ENCODE measurements around the gene FOXG1.

FOXG1 gene

DNA sequence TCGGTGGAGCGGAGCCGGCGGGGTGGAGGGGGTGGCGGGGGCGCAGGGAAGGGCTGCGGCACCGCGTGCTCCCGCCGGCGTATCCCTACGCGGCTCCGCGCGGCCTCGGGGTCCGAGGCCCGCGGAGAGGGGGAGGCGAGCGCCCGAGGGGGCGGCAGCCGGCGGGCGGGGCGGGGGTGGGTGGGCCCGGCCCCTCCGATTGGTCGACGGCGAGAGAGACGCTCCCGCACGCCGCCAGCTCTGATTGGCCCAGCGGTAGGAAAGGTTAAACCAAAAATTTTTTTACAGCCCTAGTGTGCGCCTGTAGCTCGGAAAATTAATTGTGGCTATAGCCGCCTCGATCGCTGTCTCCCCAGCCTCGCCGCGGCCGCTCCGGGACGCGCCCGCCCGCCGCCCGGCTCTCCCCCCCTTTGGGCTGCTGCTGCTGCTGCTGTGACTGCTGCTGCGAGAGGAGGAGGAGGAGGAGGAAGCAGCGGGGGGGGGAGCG lies at the start of gene FOXG1:
Gene FOXG1 (plus strand): TSS at position 319 of the 487 bp plus-strand sequence. CDS start 493 bp downstream, outside the sequence.
- DNase-seq, result peak; percentile 97

DNA sequence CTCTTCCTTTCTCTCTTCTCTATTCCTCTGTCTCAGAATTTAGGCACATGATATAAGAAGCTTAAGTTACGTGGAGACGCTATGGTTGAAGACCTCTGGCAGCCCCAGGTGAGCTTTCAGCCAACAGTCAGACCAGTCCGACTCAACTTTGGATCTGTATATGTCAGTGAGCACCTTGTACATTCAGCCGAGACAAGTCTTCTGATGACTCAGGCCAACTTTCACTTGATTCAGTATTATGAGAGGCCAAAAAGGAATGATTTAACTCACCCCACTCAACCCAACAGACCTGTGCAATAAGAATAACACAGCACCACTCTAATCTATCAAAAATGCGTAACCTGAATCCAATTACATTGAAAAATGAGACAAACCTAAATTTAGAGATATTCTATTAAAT lies 47.5 kb upstream of the FOXG1 start:
- DNase-seq, result no peak

DNA sequence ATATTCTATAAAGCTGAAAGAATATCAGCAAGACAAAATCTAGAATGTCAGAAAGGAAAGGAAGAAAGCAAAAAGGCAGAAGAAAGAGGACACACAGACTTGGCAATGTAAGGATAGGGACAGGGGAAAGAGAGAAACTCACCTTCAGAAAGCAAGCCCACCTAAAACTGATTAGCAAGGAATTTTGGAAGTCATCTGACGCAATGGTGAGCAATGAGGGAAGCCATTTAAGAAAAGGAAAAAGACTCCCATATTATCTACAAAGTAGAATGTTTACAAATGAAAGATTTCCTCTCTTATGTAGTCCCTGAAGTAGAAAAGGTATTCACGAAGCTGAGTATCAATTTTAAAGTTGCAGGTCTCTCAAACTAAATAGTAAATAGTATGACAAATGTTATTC lies 35.2 kb upstream of the FOXG1 start:
- DNase-seq, result no peak

DNA sequence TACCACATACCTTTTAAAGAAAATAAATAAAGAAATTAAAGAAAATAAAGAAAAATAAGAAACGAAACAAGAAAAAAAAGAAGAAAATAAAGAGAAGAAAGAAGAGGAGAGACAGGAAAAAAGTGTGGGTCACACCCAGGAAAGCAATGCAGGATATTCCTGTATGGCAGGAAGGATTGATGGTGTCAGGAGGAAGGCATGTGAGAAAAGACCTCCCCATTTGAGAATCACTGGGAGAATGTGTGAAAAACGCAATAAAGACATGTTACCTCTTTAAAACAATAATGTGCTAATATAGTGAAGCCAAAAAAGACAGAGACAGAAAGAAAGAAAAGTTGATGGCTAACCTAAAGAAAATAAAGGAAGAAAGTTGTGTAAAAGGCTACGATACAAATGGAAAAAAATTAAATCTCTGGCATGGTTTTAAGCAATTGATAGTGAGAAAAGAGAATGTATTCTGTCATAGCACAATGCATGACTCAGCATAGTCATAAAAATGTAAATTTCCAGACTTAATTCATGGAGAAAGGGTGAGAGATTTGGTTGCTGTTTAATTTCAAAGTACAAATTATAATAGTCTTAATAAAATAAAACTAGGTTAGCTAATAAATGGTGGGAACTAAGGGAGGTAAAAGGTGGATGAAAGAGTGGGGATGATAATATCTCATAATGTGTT lies 24.3 kb upstream of the FOXG1 start:
- no peak for DNase-seq

DNA sequence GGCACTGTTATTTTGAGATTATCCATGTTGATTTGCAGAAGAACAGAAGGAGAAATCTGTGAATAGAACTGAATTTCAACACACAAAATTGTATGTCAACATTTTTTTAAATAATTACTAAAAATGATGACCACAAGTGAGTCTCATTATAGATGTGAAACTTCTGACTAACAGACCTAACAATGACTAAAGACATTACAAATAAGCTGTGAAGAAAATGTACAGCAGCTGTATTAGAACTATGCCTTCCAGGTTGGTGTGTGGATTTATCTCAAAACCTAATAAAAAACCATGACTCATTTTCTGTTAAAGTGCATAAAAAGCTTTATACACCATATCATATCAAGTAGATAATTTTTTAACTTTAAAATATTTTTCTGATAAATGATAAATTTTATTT lies 22.5 kb upstream of the FOXG1 start:
- no peak for DNase-seq

DNA sequence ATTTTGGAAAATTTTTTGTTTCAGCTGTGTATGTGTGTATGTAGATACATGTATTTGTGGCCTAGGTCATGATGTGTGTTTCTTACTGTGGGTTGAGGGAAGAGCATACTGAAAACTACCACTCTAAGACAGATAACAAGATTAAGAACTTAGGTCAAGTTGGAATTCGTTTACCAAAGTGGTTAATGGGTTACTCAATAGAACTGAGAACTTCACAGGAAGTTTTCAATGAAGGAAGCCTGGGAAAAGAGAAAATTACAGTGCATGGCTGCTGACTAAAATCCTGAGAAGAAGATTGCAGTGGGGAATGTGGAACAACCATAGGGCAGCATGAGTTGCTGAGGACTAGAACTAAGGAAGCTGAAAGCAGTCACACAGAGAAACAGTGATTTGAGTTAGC lies 21.4 kb upstream of the FOXG1 start:
- DNase-seq, result no peak

DNA sequence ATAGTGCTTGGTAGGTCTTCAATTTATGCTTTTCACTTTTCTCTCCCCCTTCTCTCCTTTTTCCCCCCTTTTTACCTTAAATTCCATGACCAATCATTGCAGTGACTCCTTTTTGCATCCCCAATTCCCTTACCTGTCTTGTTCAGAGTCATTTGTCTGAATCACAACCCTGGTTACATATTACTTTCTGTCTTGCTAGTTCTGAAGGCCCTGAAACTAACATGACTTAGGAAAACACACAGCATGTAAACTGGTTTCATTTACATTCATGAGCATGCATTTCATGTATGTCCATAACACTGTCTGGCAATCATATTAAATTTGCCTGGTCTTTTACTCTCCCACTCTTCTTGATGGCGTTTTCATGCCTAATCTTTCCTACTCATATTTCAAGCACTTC lies 20.3 kb upstream of the FOXG1 start:
- no peak for DNase-seq

DNA sequence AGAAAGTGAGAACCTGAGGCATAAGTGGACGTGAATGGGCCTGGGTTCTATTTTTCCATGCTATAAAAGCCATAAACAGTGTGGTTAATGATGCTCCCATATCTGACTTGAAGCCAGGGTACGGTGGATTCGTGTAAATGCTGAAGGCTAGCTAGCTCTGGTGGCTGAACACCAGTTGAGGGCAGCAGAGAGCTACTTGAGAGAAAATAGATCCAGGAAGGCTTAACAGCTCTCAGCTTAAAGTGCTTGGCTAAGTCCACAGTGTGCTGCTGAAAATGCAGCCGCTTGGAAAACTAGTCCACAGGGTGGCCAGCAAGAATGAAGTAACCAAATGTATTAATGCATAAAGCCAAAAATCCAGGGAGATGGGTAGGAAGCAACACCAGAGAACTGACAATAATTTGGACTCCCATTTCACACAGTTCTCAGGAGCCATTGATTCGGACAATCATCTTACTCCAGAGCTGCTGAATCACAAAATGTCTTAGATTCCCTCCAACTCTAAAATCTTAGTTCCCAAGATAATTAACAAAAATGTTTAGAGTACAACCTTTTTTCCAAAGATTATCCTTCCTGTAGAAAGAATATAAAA lies 15.0 kb upstream of the FOXG1 start:
- peak; percentile 61 for DNase-seq

DNA sequence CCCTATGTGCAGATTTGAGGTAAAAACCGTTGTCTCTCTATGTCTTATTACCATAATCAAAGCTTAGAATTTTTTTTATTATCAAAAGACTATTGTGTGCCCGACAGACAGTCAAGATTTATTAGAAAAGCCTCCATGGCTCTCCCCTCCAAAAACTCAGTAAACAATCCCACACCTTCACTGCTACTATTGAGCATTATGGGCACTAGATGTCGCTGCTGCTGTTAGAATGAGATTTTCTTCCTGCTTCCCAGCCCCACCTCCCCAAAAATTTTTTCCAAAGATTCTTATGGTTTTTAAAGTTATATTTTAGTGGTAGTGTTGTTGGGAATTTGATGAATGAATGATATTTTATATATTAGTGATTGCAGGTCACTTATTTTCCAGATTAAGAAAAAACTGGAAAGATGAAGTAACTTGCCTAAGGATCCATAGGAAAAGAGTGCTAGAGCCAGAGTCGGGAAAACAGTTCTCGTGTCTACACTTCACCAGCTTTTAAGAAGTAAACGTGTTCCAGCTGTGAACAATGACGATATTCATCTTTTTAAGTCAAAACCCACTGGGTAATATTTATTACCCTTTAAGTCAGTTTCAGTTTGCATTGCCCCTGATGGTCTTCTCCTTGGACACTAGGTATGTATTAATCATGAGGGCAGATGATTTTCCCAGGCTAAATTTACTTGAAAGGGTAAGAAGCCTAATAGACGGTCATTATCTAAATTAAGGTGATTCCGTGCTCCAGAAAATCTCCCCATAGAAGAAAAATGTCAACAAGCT lies 12.2 kb upstream of the FOXG1 start:
- DNase-seq, result peak; percentile 68

DNA sequence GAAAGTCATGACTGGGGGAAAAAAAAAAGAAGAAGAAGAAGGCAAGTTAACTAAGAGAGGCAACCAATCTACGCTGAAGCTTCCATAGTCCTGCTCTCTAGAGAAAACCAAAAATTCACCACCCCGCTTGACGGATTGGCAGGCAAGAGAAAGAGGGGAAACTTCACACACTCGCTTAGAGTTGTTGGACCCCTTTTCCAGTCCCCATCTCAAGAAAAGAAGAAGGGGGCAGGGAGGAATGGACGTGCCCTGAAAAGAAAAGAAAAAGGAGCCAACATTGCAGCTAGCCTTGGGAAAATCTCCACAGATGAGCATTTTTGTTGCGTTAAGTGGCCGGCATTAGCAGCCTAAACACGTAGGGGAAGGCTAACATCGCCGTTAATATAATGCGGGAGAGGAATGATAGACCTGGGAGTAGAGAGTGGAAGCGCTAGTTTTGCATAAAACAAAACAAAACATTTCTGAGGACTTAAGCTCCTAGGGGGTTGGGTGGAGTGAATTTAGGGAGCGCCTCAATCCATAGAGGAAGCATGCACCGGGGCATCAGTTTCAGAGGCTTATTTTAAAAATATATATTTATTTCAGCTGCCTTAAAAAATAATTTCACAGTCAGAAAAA lies 11.3 kb upstream of the FOXG1 start:
- no peak for DNase-seq

DNA sequence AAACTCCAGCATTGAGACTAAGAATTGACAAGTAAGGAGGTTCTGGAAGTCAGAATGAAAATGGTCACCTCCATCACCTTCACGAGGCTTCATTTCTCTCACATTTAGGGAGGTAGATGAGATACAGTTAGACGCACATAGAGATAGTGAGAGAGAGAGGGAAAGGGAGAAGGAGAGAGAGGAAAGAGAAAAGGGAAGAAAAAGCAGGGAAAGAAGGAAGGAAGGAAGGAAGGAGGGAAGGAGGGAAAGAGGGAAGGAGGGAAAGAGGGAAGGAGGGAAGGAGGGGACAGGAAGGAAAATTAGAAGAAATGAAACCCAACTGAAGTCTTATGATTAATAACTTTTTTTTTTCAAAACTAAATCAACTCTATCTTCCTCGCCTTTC lies 10.7 kb upstream of the FOXG1 start:
- no peak for DNase-seq

DNA sequence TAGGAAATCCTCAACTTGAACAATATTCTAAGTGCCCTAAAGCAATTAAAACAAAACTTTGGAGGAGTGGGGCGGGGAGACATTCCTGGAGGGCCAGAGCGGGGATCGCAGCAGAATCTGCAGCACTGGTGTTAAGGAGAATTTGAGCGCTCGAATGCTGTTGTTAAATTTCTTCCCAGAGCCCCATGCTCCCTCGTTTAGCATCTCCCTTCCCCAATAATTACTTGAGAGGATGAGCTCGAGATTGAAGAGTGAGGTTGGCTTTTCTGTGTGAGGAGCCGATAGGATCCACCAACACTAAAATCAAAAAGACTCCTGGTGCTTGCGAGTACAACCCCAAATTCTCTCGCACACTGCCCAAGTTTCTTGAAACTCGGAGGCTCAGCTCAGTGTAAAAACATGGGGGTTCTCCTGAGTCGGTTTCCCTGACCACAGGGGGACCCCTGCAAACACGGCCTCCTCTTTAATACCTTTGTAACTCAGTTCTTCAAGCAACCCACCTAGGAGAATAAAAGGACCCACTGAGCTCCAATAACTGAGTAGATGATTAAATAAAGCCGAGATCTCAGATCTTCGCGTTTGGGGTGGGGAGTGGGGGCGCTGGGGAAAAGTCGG lies 10.2 kb upstream of the FOXG1 start:
- no peak for DNase-seq

DNA sequence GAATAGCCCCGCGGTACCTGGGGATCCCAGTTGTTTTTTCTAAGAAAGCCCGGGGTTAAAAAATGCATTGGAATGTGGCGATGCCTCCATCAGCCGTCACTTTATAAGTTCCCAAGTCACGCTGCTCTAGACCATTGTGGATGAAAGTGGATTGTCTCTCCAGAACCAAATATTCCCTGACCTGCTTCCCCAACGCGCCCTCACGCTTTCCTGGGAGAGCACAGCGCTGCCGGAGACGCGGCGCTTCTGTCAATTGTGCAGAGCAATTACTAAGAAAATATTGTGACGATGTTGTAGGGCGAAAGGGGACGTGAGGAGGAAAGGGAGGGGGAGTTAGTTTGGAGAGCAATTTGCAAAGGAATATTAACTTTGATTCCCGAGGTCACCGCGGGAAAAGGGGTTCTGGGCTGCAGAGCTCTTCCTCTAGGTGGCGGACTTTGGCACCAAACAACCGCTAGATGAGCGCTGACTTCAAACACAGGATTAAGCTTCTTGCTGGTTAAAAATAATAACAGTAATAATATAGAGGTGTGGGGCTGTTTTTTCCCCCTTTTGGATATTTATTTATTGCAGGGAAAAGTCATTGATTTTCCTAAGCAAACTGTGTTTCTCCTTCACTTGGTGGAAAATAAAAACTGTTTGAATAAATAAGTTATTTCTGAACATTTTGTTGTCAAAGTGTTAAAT lies 9.6 kb upstream of the FOXG1 start:
- no peak for DNase-seq

DNA sequence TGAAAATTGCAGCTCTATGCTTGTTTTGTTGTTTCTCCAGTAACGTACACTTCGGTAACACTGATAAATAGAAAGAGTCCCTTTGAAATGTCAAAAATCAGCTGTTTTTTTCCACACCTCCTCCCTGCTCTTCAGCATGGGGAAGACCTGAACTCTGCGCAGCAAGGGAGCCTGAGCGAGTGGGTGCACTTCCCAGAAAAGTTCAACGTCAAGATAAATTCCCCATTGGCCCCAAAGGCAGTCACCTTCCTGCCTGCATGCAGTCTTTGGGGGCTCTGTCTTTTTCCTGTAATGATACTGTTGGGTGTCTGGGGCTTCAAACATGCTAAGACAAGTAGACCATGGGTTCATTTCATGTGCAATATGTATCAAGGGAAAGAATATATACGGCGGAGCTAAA lies 8.8 kb upstream of the FOXG1 start:
- DNase-seq, result no peak

DNA sequence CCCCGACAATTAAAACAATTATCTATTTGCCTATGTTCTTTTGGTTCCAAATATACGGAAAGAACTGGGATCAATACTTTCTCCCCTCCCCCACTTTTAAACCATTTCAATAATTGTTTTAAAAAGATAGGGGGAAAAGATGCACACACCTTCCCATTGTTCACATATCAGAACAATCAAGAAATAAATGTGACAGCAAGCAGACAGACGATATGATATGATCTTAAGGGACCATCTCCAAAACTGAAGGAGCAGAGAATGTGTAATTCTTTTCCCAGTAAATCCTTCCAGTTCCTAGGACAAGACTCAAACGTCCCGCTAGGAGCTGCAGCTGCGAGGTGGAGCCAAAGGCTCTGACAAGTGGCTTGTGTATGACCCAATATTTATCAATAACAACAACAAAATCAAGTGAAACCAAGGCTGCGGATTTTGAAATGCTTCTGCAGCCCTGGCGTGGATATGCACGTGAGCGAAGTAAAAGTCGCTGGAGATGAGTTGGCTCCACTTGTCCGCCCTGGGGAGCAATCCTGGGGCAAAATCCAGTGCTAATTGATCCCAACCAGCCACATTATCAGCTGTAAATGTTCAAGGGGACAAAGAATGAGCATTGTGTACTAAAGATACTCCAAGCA lies 8.2 kb upstream of the FOXG1 start:
- no peak for DNase-seq

DNA sequence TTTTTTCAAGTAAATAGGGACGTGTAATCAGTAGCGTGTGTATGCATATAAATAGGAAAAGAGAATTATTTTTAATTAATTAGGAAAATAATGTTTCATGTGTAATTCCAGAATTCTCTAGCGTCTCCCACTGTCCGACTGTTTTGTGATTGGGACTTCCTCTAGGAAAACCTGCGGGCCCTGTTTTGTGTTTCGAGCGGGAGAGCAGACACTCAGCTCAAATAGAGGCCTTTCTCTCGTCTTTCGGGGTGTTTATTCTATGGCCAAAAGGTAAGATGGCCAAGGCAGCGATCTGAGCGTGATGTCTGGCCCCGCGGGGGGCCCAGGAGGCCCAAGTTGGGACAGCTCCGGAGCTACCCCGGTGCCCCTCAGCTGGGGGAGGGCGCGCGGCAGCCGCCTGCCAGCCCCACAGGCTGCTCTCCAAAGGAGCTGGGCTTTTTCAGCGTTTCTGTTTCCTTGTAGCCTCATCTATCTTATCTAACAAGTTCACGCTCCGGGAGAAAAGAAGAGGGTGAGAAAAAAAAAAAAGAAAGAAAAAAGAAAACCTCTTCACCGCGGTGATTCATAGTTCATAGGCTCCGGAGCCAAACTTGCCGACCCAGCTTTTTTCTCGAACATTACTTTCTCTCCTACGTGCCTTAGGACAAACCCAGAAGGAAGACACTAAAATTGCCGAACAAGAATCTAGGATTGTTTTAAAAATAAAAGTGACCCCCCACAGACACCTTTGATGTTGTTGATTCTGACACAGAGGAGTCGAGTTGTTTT lies 7.5 kb upstream of the FOXG1 start:
- DNase-seq, result no peak

DNA sequence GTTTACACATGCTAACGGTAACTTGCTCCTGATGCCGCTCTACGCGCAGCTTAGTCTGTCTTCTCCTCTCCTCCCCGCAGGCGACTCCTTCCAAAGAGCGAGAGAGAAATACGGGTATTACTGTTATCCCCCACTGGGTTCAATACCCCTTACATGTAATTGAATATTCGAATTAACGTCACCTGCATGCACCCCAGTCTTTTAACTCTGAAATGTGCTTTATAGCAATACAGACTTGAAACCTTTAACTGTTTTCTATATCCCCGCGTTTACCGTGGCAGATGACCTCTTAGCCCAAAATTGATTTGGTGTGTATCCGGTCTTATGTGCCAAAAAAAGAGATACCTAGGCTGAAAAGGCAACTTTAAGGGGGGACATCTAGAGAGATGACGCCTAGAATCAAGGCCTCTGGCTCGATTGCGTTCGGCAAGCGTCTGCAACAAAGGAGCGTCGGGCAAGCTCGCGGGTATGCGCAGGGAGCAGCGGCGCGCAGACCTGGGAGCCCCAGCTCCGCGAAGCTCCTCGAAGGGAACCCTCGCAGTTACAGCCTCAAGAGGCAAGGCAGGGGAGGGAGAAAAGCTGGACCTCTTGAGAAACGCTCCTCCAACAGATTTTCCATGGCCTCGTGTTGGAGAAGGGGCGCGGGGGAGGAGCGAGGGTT lies 6.8 kb upstream of the FOXG1 start:
- no peak for DNase-seq

DNA sequence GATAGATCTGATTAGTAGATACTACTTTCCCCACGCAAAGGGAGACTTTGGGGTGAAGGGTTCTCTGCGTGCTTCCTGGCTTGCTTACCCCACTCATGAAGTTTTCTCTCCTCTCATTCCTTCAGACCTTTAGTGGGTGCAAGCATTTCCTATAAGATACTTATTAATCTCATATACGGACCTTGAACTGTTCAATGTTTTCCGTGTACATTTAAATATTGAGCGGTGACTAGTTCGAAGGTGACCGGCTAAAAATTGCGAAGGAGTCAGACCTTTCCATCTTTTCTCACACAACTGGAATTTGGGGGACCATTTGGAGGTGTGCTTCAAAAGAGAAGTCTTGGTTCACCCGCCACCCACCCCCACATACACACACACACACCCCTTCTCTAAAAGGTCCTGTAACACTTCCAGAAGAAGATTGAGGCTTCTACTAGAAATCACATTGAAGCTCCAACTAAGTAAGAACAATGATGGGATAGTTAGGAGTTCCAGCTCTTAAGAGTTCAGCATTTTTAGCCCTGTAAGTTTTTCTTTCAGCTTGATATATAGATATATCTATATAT lies 6.1 kb upstream of the FOXG1 start:
- DNase-seq, result no peak

DNA sequence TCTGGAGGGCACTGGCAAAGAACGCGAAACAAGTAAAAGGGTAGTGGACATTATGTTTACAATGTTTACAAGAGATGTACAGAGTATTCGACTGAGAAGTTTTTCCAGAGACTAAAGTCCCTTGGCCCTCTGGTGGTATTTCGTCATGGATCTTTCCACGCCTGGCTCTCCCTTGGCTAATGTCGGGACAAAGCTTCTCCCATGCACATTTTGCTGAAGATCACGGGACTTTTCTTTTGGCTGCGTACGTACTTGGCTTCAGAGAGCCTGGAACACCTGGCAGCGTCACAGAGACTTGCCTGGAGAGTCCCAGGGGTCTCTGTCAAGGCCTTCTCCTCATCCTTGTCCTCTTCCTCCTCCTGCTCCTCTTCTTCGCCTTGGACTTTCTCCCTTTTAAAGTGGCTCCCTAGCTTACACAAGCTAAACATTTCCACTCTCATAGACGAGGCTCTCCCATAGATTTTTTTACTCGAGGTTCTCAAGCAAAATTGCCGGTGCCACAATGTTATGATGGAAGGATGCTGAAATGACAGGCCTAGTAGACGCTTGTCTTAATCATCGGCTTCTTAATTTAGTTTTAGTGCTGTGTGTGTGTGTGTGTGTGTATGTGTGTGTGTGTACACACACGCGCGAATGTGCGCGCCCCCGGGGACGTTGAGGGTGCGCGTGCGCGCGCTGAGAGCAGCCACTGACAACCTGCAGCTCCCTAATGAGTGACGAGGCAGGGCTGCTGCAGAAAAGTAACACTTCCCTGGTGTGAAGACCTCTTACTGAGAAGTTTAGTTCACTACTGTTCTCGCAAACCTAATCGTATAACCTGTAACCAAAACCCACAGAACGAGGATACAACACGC lies 4.9 kb upstream of the FOXG1 start:
- DNase-seq, result no peak

Data from NCI-H1105 treated with DMSO at 0.1 percent for 48 hours (cell line).